GM19455 (cell line): Measurements from ENCODE around the gene POLR1B.
"Not testable (repeated sequence)": the region's sequence is repeated elsewhere in the genome, so short reads cannot be mapped to it uniquely, and the experiment has no call there.

Experiments
- ATAC-seq: cut with Tn5 transposase; IDR thresholded peaks from one replicate; pipeline ENCODE4 v1.9.1; 2021; ENCODE audit not compliant: unreplicated experiment

Gene POLR1B

GRCh38 chr2:112597537-112598322 is 55.5 kb downstream of the POLR1B start:
- no peak for ATAC-seq

GRCh38 chr2:112600634-112601033 is 58.4 kb downstream of the POLR1B start:
- no peak for ATAC-seq

- ATAC-seq: no peak
Observed at GRCh38 chr2:112601754-112602153, 59.5 kb downstream of the POLR1B start.

- no peak for ATAC-seq
Observed at GRCh38 chr2:112602917-112603316, 60.7 kb downstream of the POLR1B start.

GRCh38 chr2:112603731-112604130 is 61.5 kb downstream of the POLR1B start:
- ATAC-seq: no peak

GRCh38 chr2:112604952-112605351 is 62.7 kb downstream of the POLR1B start:
- no peak for ATAC-seq

GRCh38 chr2:112605926-112606325 is 63.7 kb downstream of the POLR1B start:
- no peak for ATAC-seq

GRCh38 chr2:112606547-112606946 is 64.3 kb downstream of the POLR1B start:
- ATAC-seq: no peak

GRCh38 chr2:112607680-112608438 is 65.6 kb downstream of the POLR1B start:
- no peak for ATAC-seq

- ATAC-seq: not testable (repeated sequence)
Observed at GRCh38 chr2:112609320-112609719, 67.1 kb downstream of the POLR1B start.

GRCh38 chr2:112612283-112612682 is 70.0 kb downstream of the POLR1B start:
- ATAC-seq: not testable (repeated sequence)

- no peak for ATAC-seq
Observed at GRCh38 chr2:112614201-112614840, 72.1 kb downstream of the POLR1B start.

GRCh38 chr2:112615051-112615450 is 72.8 kb downstream of the POLR1B start:
- no peak for ATAC-seq

- ATAC-seq: not testable (repeated sequence)
Observed at GRCh38 chr2:112615798-112616197, 73.5 kb downstream of the POLR1B start.

GRCh38 chr2:112618383-112618782 is 76.1 kb downstream of the POLR1B start:
- no peak for ATAC-seq

- no peak for ATAC-seq
Observed at GRCh38 chr2:112621790-112622527, 79.7 kb downstream of the POLR1B start.

GRCh38 chr2:112622528-112622849 is 80.2 kb downstream of the POLR1B start:
- ATAC-seq: no peak

- peak; percentile 92 for ATAC-seq
Observed at GRCh38 chr2:112623913-112624777, 81.9 kb downstream of the POLR1B start.

GRCh38 chr2:112625474-112626114 is 83.3 kb downstream of the POLR1B start:
- no peak for ATAC-seq

- no peak for ATAC-seq
Observed at GRCh38 chr2:112626604-112627059, 84.4 kb downstream of the POLR1B start.
